ENCODE data around the gene TEAD1. TPM values are rescaled to one million over a fixed set of nuclear protein-coding genes. Genes with fewer than 3 reads are reported as not detected.

TEAD1 gene
- total RNA-seq, 6 donors from 2014 or later, result 53.5 to 141 (median 80.2) TPM

DNA sequence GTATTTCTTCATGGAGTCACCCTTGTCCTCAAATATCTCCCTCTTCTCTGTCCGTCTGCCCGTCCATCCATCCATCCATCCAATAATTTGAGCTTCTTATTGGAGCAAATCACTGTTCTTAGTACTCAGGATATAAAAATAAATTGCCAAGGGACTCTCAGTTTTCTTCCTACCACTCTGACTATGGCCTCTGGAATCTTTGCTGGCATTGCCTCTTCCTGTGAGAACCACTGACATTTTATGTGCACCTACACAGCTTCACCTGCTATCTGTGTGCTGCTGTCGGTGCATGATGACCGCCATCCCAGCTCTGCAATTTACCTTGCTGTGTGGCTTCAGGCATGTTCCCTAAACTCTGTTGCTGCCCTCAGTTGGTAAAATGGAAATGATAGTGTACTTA, 37.9 kb downstream of the TEAD1 start:
- no peak for DNase-seq
- 93 to 97% methylated on average over 4 of the region's 4 CpGs for WGBS, 2 donors

DNA sequence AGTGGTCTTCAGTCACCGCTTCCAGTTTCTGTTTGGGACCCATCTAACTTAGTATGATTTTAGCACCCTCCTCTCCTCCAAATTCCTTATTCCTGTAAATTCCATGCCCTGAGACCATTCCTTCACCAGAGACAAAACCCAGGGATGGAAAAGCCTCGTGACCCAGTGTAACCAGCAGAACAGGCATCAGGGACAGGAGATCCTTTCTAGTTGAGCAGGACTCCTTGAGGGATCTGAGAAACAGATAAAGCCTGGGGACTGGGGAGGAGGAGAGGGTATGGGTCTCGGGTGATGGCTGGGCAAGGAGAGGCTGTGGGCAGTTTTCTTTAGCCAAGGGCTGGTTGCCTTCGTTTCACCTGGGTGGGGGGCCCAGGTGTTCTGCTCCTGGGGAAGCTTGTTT, 40.9 kb downstream of the TEAD1 start:
- no peak for ATAC-seq (ENCODE audit: low FRiP score in 2 of 2)
- 73 to 90% methylated on average over 4 of the region's 4 CpGs for WGBS, 2 donors

More for the DNA sequence above, 37.9 kb downstream of the TEAD1 start:
- TF ChIP-seq, protein P1, sequence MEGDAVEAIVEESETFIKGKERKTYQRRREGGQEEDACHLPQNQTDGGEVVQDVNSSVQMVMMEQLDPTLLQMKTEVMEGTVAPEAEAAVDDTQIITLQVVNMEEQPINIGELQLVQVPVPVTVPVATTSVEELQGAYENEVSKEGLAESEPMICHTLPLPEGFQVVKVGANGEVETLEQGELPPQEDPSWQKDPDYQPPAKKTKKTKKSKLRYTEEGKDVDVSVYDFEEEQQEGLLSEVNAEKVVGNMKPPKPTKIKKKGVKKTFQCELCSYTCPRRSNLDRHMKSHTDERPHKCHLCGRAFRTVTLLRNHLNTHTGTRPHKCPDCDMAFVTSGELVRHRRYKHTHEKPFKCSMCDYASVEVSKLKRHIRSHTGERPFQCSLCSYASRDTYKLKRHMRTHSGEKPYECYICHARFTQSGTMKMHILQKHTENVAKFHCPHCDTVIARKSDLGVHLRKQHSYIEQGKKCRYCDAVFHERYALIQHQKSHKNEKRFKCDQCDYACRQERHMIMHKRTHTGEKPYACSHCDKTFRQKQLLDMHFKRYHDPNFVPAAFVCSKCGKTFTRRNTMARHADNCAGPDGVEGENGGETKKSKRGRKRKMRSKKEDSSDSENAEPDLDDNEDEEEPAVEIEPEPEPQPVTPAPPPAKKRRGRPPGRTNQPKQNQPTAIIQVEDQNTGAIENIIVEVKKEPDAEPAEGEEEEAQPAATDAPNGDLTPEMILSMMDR (IDR thresholded peaks at IDR 0.05), result no peak
- TF ChIP-seq POLR2AphosphoS5 (IDR thresholded peaks at IDR 0.05) (no peak), POLR2A (IDR thresholded peaks at IDR 0.05) (no peak), EP300 (IDR thresholded peaks at IDR 0.05) (no peak)
- no peaks in the 10 kb centered on the region for H3K9me3 ChIP-seq
- H3K27ac ChIP-seq, result no peak overlapping the region
- no peak overlapping the region for H3K4me3 ChIP-seq
- H3K36me3 ChIP-seq, result no peaks in the 10 kb centered on the region
- no peak for ATAC-seq (ENCODE audit: low FRiP score in 2 of 2)
- no peaks in the 10 kb centered on the region for H3K27me3 ChIP-seq
- H3K4me1 ChIP-seq, result peaks cover 17 to 24% (median 19%) of the 10 kb centered on the region in 4 donors

GRCh38 chr11:12715941-12716340, 41.7 kb downstream of the TEAD1 start:
- H3K9me3 ChIP-seq, result no peaks in the 10 kb centered on the region
- no peak for DNase-seq
- no peak overlapping the region for H3K4me3 ChIP-seq
- H3K27ac ChIP-seq, result no peak overlapping the region
- TF ChIP-seq POLR2A (IDR thresholded peaks at IDR 0.05) (no peak), EP300 (IDR thresholded peaks at IDR 0.05) (no peak), POLR2AphosphoS5 (IDR thresholded peaks at IDR 0.05) (no peak)
- TF ChIP-seq, protein P1 (IDR thresholded peaks at IDR 0.05), result no peak
- H3K27me3 ChIP-seq, result no peaks in the 10 kb centered on the region
- no peak for ATAC-seq (ENCODE audit: low FRiP score in 2 of 2)
- H3K36me3 ChIP-seq, result no peaks in the 10 kb centered on the region
- WGBS, 2 donors, result 38 to 46% methylated on average over 11 of the region's 11 CpGs
- H3K4me1 ChIP-seq, result peaks cover 12 to 22% (median 18%) of the 10 kb centered on the region in 4 donors

More for the DNA sequence above, 40.9 kb downstream of the TEAD1 start:
- no peak overlapping the region for H3K4me3 ChIP-seq
- H3K36me3 ChIP-seq, result no peaks in the 10 kb centered on the region
- no peaks in the 10 kb centered on the region for H3K9me3 ChIP-seq
- no peak for DNase-seq
- no peaks in the 10 kb centered on the region for H3K27me3 ChIP-seq
- TF ChIP-seq POLR2AphosphoS5 (IDR thresholded peaks at IDR 0.05), result no peak
- TF ChIP-seq, protein P1 (IDR thresholded peaks at IDR 0.05), result no peak
- TF ChIP-seq EP300 (IDR thresholded peaks at IDR 0.05), result no peak
- TF ChIP-seq POLR2A (IDR thresholded peaks at IDR 0.05), result no peak
- peaks cover 8 to 22% (median 14%) of the 10 kb centered on the region in 4 donors for H3K4me1 ChIP-seq
- peak overlapping the region in 1 of 4 donors; percentile 27 for H3K27ac ChIP-seq

GRCh38 chr11:12716816-12717215, 42.6 kb downstream of the TEAD1 start:
- whole genome bisulfite sequencing, 2 donors, result 89 to 95% methylated on average over 3 to 6 of the region's 6 CpGs
- no peak for DNase-seq
- ATAC-seq (ENCODE audit: low FRiP score in 2 of 2), result no peak
- Histone ChIP-seq H3K27ac (no peak overlapping the region), H3K4me3 (no peak overlapping the region), H3K36me3 (no peaks in the 10 kb centered on the region), H3K4me1 (peaks cover 15 to 23% (median 20%) of the 10 kb centered on the region in 4 donors), H3K9me3 (no peaks in the 10 kb centered on the region), H3K27me3 (no peaks in the 10 kb centered on the region)
- TF ChIP-seq POLR2AphosphoS5 (IDR thresholded peaks at IDR 0.05) (no peak), POLR2A (IDR thresholded peaks at IDR 0.05) (no peak), EP300 (IDR thresholded peaks at IDR 0.05) (no peak)
- TF ChIP-seq, protein P1 (IDR thresholded peaks at IDR 0.05), result no peak

DNA sequence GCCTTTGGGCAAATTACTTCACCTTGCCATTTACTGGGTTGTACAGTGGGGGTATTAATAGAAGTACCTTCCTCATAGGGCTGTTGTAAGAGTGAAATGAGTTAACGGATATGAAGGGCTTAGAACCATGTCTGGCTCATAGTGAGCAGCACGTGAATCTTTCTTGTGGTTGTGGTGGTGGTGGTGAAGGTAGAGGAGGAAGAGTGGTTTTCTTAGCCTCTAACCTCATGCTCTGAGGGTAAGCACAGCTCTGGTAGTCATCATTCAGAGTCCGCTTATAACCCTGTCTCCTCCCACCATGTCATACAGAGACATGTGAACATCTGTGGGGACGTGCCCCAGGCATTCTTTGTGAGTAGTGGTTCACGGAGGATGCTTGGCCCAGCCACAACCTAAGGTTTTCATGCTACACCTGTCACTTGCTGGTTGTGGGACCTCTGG, 43.6 kb downstream of the TEAD1 start:
- H3K4me3 ChIP-seq, result no peak overlapping the region

More for the DNA sequence above, 43.6 kb downstream of the TEAD1 start:
- no peak overlapping the region for H3K27ac ChIP-seq
- no peaks in the 10 kb centered on the region for H3K36me3 ChIP-seq
- peaks cover 19 to 30% (median 22%) of the 10 kb centered on the region in 4 donors for H3K4me1 ChIP-seq
- no peak for ATAC-seq (ENCODE audit: low FRiP score in 2 of 2)
- no peak for DNase-seq
- H3K27me3 ChIP-seq, result no peaks in the 10 kb centered on the region
- 62 to 75% methylated on average over 4 to 5 of the region's 5 CpGs for WGBS, 2 donors
- H3K9me3 ChIP-seq, result no peaks in the 10 kb centered on the region
- no peak for TF ChIP-seq EP300 (IDR thresholded peaks at IDR 0.05)
- no peak for TF ChIP-seq POLR2AphosphoS5 (IDR thresholded peaks at IDR 0.05)
- TF ChIP-seq, protein P1 (IDR thresholded peaks at IDR 0.05), result no peak
- TF ChIP-seq POLR2A (IDR thresholded peaks at IDR 0.05), result no peak
